ENCODE measurements around the gene SH2D4B.

Gene SH2D4B

DNA sequence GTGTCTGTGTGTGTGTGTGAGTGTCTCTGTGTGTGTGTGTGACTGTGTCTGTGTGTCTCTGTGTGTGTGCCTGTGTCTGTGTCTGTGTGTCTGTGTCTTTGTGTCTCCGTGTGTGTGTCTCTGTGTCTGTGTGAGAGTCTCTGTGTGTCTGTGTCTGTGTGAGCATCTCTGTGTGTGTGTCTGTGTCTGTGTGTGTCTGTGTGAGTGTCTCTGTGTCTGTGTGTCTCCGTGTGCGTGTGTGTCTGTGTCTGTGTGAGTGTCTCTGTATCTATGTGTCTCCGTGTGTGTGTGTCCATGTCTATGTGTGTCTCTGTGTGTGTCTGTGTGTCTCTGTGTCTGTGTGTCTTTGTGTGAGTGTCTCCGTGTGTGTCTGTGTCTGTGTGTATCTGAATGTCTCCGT lies 120.4 kb downstream of the SH2D4B start:
- DNase-seq (ENCODE audit: low read depth) = no peak
- no peak overlapping the region for H3K4me3 ChIP-seq (ENCODE audit: low read depth, low read length)
- TF ChIP-seq, protein P1, sequence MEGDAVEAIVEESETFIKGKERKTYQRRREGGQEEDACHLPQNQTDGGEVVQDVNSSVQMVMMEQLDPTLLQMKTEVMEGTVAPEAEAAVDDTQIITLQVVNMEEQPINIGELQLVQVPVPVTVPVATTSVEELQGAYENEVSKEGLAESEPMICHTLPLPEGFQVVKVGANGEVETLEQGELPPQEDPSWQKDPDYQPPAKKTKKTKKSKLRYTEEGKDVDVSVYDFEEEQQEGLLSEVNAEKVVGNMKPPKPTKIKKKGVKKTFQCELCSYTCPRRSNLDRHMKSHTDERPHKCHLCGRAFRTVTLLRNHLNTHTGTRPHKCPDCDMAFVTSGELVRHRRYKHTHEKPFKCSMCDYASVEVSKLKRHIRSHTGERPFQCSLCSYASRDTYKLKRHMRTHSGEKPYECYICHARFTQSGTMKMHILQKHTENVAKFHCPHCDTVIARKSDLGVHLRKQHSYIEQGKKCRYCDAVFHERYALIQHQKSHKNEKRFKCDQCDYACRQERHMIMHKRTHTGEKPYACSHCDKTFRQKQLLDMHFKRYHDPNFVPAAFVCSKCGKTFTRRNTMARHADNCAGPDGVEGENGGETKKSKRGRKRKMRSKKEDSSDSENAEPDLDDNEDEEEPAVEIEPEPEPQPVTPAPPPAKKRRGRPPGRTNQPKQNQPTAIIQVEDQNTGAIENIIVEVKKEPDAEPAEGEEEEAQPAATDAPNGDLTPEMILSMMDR (conservative IDR thresholded peaks at IDR 0.05; ENCODE audit: low read depth, low read length) = no peak

DNA sequence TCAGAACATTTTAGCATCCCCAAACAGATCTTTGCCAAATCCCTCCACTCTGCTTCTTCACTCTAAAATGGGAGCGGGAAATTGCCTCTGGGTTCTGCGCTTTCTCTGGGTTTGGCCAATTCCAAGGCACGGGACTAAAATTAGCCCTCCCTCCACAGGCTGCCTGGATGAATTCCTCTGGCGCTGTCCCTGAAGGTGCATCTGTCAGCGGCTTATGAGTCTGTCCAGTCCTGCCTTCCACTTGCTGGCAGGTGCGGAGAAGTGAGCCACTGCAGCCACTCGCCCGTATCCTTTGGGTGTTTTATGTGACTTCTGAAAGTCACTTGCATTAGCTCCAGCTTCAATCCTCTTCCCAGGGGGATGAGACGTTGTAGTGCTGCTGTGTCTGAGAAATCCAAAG lies 121.6 kb downstream of the SH2D4B start:
- TF ChIP-seq, protein P1 (conservative IDR thresholded peaks at IDR 0.05; ENCODE audit: low read depth, low read length) = no peak
- no peak for DNase-seq (ENCODE audit: low read depth)
- no peak overlapping the region for H3K4me3 ChIP-seq (ENCODE audit: low read depth, low read length)

DNA sequence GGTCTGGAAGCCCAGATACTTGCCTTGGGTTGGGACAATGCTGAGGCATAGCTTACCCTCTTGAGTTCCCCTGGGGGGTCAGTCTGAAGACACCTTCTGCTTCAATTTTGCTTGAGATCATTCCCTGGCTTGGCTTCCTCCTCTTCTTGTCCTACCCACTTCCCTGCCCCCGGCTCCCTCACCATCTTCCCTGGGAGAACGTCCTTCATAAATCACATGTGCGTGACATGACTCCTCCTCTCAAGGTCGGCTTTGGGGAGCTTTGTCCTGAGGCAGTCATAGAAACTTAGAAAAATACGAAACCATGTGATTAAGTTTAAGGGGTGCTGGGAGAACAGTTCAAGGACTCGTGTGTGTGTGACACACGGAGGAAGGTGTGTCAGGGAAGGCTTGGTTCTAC lies 122.6 kb downstream of the SH2D4B start:
- TF ChIP-seq, protein P1 (conservative IDR thresholded peaks at IDR 0.05; ENCODE audit: low read depth, low read length) = no peak
- no peak overlapping the region for H3K4me3 ChIP-seq (ENCODE audit: low read depth, low read length)
- no peak for DNase-seq (ENCODE audit: low read depth)

DNA sequence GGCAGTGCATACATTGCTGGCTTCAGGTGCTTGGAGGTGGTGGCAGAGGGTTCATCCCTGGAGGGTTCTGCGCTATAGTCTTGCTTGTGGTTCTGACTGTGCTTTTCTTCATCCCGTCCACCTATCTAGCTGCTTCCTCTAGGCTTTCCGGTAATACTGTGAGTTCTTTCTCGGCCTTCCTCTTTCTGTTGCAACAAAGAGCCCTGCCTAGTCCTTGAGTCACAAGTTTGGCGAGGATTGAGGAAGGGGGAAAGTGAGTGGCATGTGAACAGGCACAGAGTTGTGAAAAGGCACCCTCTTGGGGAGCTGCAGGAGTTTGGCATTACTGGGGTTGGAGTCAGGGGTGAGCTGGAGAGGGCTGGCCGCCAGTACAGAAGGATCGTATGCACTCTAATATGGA lies 123.0 kb downstream of the SH2D4B start:
- TF ChIP-seq, protein P1 (conservative IDR thresholded peaks at IDR 0.05; ENCODE audit: low read depth, low read length) = no peak
- no peak overlapping the region for H3K4me3 ChIP-seq (ENCODE audit: low read depth, low read length)
- DNase-seq (ENCODE audit: low read depth) = no peak

DNA sequence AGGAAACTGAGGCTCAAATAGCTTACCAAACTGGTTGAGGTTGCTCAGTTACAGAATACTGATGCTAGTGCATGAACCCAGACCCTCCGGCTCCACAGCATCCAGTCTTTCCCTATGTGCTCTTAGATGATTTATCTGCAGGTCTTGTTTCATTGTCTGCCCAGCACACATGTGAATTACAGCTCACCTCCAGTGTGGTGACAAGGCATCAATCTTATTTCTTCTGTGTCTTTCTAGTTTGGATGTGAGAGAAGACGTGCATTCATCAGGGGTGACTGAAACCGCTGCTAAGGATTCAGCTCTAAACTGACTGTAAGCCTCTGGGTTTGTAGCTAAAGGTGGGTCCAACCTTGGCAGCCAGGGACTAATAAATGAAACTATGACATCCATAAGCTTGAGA lies 123.8 kb downstream of the SH2D4B start:
- H3K4me3 ChIP-seq (ENCODE audit: low read depth, low read length) = no peak overlapping the region
- TF ChIP-seq, protein P1 (conservative IDR thresholded peaks at IDR 0.05; ENCODE audit: low read depth, low read length) = no peak
- DNase-seq (ENCODE audit: low read depth) = no peak

DNA sequence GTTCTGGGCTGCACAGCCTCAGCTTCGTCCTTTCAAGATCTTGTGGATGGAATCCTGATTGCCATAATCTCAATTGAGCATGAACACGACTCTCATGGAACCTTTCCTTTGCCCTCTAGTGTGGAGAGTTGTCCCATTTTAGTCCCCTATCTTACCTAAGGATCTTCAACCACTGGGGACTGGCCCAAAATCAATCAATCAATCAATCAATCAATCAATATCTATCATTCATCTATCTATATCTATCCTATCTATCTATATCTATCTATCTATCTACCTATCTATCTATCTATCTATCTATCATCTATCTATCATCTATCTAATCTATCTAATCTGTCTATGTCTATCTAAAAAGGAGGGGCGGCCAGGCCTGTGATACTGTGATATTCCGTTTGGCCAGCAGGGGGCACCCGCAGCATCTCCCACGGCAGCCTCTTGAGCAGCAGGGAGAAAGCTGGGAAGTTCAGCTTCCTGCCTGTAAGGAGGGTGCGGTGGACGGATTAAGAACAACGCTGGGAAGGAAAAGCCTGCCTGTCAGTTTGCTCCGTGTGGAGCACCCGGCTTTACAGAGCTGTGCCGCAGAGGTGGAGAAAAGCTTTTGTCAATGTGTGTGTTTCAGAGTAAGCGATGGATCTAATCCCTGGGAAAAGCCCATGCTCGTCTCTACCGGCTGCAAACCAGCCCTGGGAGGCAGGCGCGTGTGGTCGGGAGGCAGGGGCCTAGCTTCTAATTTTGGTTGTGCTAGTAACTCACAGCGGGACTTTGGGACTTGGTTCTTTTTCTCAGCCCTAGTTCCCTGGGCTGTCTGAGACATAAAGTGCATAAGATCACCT lies 124.9 kb downstream of the SH2D4B start:
- peak; percentile 86 for DNase-seq (ENCODE audit: low read depth)
- H3K4me3 ChIP-seq (ENCODE audit: low read depth, low read length) = peak overlapping the region; percentile 52
- TF ChIP-seq, protein P1 (conservative IDR thresholded peaks at IDR 0.05; ENCODE audit: low read depth, low read length) = peak; percentile 87

Data from choroid plexus epithelial cell (primary cell).